NT2/D1 (cell line): ENCODE measurements around the gene ZNF628.
"Not testable (repeated sequence)": the region's sequence is repeated elsewhere in the genome, so short reads cannot be mapped to it uniquely, and the experiment has no call there.

Experiments
- SUZ12 ChIP-seq: IDR thresholded peaks from 2 replicates; pipeline ENCODE4 v1.6.1; 2011; ENCODE audit not compliant: insufficient read length, insufficient read depth; ENCODE audit errors: extremely low read depth
- ZNF274 ChIP-seq: IDR thresholded peaks from 2 replicates; pipeline ENCODE4 v1.6.1; 2011; ENCODE audit warnings: mild to moderate bottlenecking, low read depth, low read length

- TF ChIP-seq SUZ12, ZNF274: not testable (repeated sequence)
These were observed 20.4 kb downstream of the ZNF628 start for GRCh38 chr19:55496820-55497219.
